Smooth muscle cell of trachea (primary cell): ENCODE data around the gene LIF. TPM values are rescaled to one million over a fixed set of nuclear protein-coding genes. Genes with fewer than 3 reads are reported as not detected.

ENCODE experiments used
- total RNA-seq: library from RNA; depleted of rRNA; stranded (reverse); fragments of >200 nt; gene quantifications from 2 replicates; pipeline ENCODE4 v1.2.1, GENCODE V29; 2014

Gene LIF
- total RNA-seq = 10.6 and 40.4 TPM in 2 replicates

DNA sequence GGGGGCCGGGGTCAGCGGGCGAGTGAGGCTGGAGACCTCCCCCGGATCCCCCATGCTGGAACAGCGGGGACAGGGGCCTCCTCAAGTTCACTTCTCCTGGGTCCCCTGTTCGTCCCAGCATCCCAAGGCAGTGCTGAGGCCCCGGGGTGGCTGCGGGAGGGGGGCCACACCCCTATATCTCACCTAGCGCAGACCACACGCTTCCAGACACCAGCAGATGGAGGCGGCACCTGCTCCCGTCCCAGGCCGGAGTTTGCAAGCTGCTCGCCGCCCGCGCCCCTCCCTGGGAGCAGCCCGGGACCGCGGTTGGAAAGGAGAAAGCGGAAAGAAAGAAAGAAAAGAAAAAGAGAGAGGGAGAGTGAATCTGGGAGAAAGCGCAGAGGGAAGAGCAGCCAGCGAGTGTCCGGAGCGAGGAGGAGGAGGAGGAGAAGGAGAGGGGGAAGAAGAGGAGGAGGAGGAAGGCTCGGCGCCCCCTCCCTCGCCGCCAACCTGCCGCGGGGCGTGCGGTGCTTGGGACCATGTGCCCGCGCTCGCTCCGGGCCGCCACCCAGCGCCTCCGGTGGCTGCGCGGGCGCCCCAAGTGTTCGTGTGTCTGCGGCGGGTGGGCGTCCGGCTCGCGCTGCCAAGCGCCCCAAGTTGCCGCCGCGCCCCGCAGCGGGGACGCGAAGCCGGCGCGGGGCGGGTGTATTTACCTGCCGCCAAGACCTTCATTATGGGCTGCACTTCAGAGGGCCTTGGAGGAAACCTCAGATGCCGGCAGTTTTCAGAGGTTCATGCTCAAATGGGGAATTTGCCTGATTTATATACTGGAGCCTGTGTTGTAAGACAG is at the start of gene LIF:
TSS of gene LIF (minus strand) at position 775 of the 829 bp plus-strand sequence. CDS start at position 711, 64 bp downstream.

DNA sequence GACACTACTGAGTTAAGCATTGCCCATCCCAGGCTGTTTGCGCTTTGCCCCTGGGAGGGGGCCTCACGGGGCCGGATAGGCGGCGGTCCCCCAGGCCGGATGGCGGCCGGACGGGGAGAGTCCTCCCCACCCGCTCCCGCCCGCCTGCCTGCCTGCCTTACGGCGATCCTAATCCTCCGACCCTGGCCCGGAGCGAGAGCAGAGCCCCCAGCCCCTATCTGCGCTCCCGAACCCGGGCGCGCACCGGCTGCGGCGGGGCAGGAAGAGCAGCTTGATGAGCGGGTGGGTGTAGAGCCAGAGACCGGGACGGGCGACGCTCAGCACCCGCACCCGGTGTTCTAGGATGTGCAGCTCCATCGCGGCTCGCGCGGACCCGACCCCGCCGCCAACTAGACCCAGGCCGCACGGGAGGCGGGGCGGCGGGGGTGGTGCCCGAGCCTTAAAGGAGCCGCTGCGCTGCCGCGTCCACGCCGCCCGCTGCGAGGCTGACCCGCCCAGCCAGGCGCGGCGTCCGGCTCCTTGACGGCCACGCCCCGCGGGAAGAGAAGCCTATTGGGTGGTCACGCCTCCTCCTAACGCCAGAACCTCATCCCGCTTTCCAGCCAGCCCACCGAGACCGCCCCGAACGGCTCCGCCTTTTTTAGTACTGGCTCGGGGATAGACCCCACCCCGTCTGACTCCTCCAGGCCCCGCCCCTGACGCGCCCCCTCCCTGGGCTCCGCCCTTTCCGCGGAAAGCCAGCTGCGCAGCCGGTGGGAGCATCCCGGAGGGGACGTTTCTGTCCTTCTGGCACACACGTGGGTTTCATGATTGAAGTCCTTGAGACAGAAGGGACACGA is 42.8 kb upstream of the LIF start, which contains the start of gene CASTOR1:
TSS of gene CASTOR1 (minus strand) at position 365 of the 839 bp plus-strand sequence. CDS start at position 357, 8 bp downstream.

DNA sequence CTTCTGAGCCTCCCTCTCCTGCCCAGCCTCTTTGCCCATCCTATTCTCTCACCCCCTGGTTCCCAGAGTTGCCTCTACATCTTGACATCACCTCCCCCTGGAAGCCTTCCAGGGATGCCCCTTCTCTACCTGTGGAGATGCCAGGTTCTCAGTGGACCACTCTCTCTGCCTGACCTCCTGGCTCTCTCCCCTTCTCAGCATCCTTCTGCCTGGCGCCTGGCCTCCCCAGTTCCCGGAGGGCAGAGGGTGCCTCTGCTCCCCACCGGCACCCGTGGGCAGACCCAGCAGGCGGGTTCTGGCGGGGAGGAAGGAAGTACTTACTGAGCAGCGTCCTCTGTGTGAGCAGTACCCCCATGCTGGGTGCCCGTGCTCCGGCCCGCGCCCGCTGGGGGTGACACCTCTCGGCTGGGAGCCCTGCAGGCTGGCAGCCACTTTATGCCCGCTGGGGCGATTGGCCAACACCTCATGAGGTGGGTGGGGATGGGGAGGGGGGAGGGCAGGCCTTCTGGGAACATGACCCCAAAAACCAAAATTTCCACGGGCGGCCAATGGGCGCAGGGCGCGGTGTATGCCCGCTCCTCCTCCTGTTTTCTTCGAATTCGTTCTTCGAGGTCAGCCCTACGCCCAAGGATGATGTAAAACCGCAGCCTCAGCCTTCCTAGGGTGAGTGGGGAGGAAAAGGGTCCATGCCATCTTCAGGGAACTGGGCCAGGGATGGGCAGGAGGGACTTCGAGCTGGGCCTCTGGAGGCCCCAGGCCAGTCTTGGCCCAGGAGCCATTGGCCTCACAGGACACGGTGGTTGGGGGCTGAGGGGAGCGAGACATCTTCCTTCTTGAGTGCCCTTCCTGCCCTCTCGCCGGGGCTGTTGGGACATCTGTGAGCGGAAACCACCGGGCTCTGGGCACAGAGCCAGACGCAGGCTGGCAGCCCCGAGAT is 20.2 kb upstream of the LIF start, which contains the start of gene OSM:
TSS of gene OSM (minus strand) at position 407 of the 937 bp plus-strand sequence. CDS start at position 355, 52 bp downstream.

Other genes starting within 250 kb of the LIF start
- gene HORMAD2, start 166.3 kb downstream of the LIF start, total RNA-seq = 0.15 TPM in 1 of 2 replicates, not detected in the other
- gene OSM, start 20.1 kb upstream of the LIF start, total RNA-seq = not detected in 2 replicates
- 6.4 and 18.0 TPM in 2 replicates for gene CASTOR1, start 42.7 kb upstream of the LIF start, total RNA-seq
- 22.8 and 26.3 TPM in 2 replicates for gene TBC1D10A, start 80.2 kb upstream of the LIF start, total RNA-seq
- 19.2 and 23.0 TPM in 2 replicates for gene SF3A1, start 110.1 kb upstream of the LIF start, total RNA-seq
- 2.3 and 4.0 TPM in 2 replicates for gene CCDC157, start 110.2 kb upstream of the LIF start, total RNA-seq
- gene RNF215, start 140.7 kb upstream of the LIF start, total RNA-seq = 21.8 and 37.4 TPM in 2 replicates
- gene SEC14L2, start 150.3 kb upstream of the LIF start, total RNA-seq = 12.7 and 25.3 TPM in 2 replicates
- gene MTFP1, start 179.0 kb upstream of the LIF start, total RNA-seq = 4.7 and 8.4 TPM in 2 replicates
- gene SEC14L3, start 225.3 kb upstream of the LIF start, total RNA-seq = not detected in 2 replicates